ENCODE measurements around the gene MEGF8.

The MEGF8 gene

GRCh38 chr19:42343344-42344110 is 18.1 kb downstream of the MEGF8 start:
- TF ChIP-seq GATA3 (IDR thresholded peaks at IDR 0.05; ENCODE audit: low read depth, low read length) (no peak), GATA2 (IDR thresholded peaks at IDR 0.05; ENCODE audit: low read depth, low read length) (no peak)

- TF ChIP-seq GATA2 (IDR thresholded peaks at IDR 0.05; ENCODE audit: low read depth, low read length) (no peak), GATA3 (IDR thresholded peaks at IDR 0.05; ENCODE audit: low read depth, low read length) (no peak)
Measured at GRCh38 chr19:42344336-42344893, 19.0 kb downstream of the MEGF8 start.

- TF ChIP-seq GATA3 (IDR thresholded peaks at IDR 0.05; ENCODE audit: low read depth, low read length) (no peak), GATA2 (IDR thresholded peaks at IDR 0.05; ENCODE audit: low read depth, low read length) (no peak)
Measured at GRCh38 chr19:42345191-42345812, 19.9 kb downstream of the MEGF8 start.

- TF ChIP-seq GATA3 (IDR thresholded peaks at IDR 0.05; ENCODE audit: low read depth, low read length) (no peak), GATA2 (IDR thresholded peaks at IDR 0.05; ENCODE audit: low read depth, low read length) (no peak)
Measured at GRCh38 chr19:42348211-42348610, 22.8 kb downstream of the MEGF8 start.

- no peak for TF ChIP-seq GATA2 (IDR thresholded peaks at IDR 0.05; ENCODE audit: low read depth, low read length)
- no peak for TF ChIP-seq GATA3 (IDR thresholded peaks at IDR 0.05; ENCODE audit: low read depth, low read length)
Measured at GRCh38 chr19:42349378-42350107, 24.1 kb downstream of the MEGF8 start.

- TF ChIP-seq GATA3 (IDR thresholded peaks at IDR 0.05; ENCODE audit: low read depth, low read length) (no peak), GATA2 (IDR thresholded peaks at IDR 0.05; ENCODE audit: low read depth, low read length) (no peak)
Measured at GRCh38 chr19:42350417-42350816, 25.0 kb downstream of the MEGF8 start.

GRCh38 chr19:42351079-42351735 is 25.8 kb downstream of the MEGF8 start:
- TF ChIP-seq GATA3 (IDR thresholded peaks at IDR 0.05; ENCODE audit: low read depth, low read length), result no peak
- TF ChIP-seq GATA2 (IDR thresholded peaks at IDR 0.05; ENCODE audit: low read depth, low read length), result no peak

GRCh38 chr19:42352301-42353259 is 27.1 kb downstream of the MEGF8 start:
- TF ChIP-seq GATA2 (IDR thresholded peaks at IDR 0.05; ENCODE audit: low read depth, low read length) (no peak), GATA3 (IDR thresholded peaks at IDR 0.05; ENCODE audit: low read depth, low read length) (no peak)

- TF ChIP-seq GATA3 (IDR thresholded peaks at IDR 0.05; ENCODE audit: low read depth, low read length), result no peak
- no peak for TF ChIP-seq GATA2 (IDR thresholded peaks at IDR 0.05; ENCODE audit: low read depth, low read length)
Measured at GRCh38 chr19:42353341-42354015, 28.0 kb downstream of the MEGF8 start.

- TF ChIP-seq GATA3 (IDR thresholded peaks at IDR 0.05; ENCODE audit: low read depth, low read length) (no peak), GATA2 (IDR thresholded peaks at IDR 0.05; ENCODE audit: low read depth, low read length) (no peak)
Measured at GRCh38 chr19:42355896-42356295, 30.5 kb downstream of the MEGF8 start.

GRCh38 chr19:42356686-42357085 is 31.3 kb downstream of the MEGF8 start:
- TF ChIP-seq GATA2 (IDR thresholded peaks at IDR 0.05; ENCODE audit: low read depth, low read length), result no peak
- TF ChIP-seq GATA3 (IDR thresholded peaks at IDR 0.05; ENCODE audit: low read depth, low read length), result no peak

GRCh38 chr19:42357290-42357689 is 31.9 kb downstream of the MEGF8 start:
- TF ChIP-seq GATA2 (IDR thresholded peaks at IDR 0.05; ENCODE audit: low read depth, low read length) (no peak), GATA3 (IDR thresholded peaks at IDR 0.05; ENCODE audit: low read depth, low read length) (no peak)

All from SH-SY5Y (cell line).